PC-9 (cell line): Measurements from ENCODE around the gene FAT1. TPM values are rescaled to one million over a fixed set of nuclear protein-coding genes. Genes with fewer than 3 reads are reported as not detected.
A peak's percentile ranks its signal among the peaks of the same experiment; 100 is the strongest.

Experiments
- BruUV-seq: library from RNA; stranded (reverse); fragments of 400-500 nt; replicated peaks from 2 replicates; lab custom pipeline; 2021; lab: Mats Ljungman, UMichigan
- CTCF ChIA-PET: fragments of 300-600 bp; sonication (Branson Sonifier 250); formaldehyde crosslinking; loops from one replicate; lab custom pipeline; 2022; ENCODE audit warnings: antibody characterized with exemption; lab: Charles Lee
- POLR2A ChIA-PET: fragments of 300-600 bp; sonication (Branson Sonifier 250); formaldehyde crosslinking; loops from one replicate; lab custom pipeline; 2022; ENCODE audit warnings: antibody characterized with exemption; ENCODE audit not compliant: unreplicated experiment; lab: Charles Lee
- DNase-seq, 2 experiments: peaks; one replicate each; pipeline versions ENCODE4 v3.0.0 to v3.0.0-alpha.2; 2015 to 2022; ENCODE audit warnings: mixed read lengths in 1 of 2
- H2AFZ ChIP-seq: fragments of 200-600 bp; sonication (generic); 2 replicates; pipeline ENCODE4 v1.8.1; 2017; ENCODE audit warnings: antibody characterized with exemption
- H3F3A ChIP-seq: fragments of 200-600 bp; sonication (generic); 2 replicates; pipeline ENCODE4 v1.8.1; 2017; ENCODE audit warnings: antibody characterized with exemption, mild to moderate bottlenecking, low read depth; ENCODE audit not compliant: insufficient read depth
- H3K27ac ChIP-seq: fragments of 200-600 bp; sonication (generic); 2 replicates; pipeline ENCODE4 v1.6.1; 2016; ENCODE audit warnings: mixed run types
- H3K27me3 ChIP-seq: fragments of 200-600 bp; sonication (generic); 2 replicates; pipeline ENCODE4 v1.6.1; 2016; ENCODE audit warnings: low read depth, mixed run types; ENCODE audit not compliant: insufficient read depth
- H3K36me3 ChIP-seq: fragments of 200-600 bp; sonication (generic); 2 replicates; pipeline ENCODE4 v1.6.1; 2016; ENCODE audit warnings: low read depth, mixed run types
- H3K4me1 ChIP-seq: fragments of 200-600 bp; sonication (generic); replicated peaks from 2 replicates; pipeline ENCODE4 v1.6.1; 2016; ENCODE audit warnings: mixed run types; ENCODE audit not compliant: insufficient read depth
- H3K4me2 ChIP-seq: fragments of 200-600 bp; sonication (generic); 2 replicates; pipeline ENCODE4 v1.6.1; 2017; ENCODE audit warnings: mixed run types
- H3K4me3 ChIP-seq: fragments of 200-600 bp; sonication (generic); 2 replicates; pipeline ENCODE4 v1.6.1; 2016; ENCODE audit warnings: mixed run types
- H3K79me2 ChIP-seq: fragments of 200-600 bp; sonication (generic); 2 replicates; pipeline ENCODE4 v1.6.1; 2017; ENCODE audit warnings: low read depth, mixed run types
- H3K9me2 ChIP-seq: fragments of 200-600 bp; sonication (generic); 2 replicates; pipeline ENCODE4 v1.8.1; 2017; ENCODE audit warnings: mild to moderate bottlenecking; ENCODE audit not compliant: insufficient read depth
- H3K9me3 ChIP-seq: fragments of 200-600 bp; sonication (generic); 2 replicates; pipeline ENCODE4 v1.8.1; 2016; ENCODE audit warnings: low read depth; ENCODE audit not compliant: insufficient read depth
- H4K20me1 ChIP-seq: fragments of 200-600 bp; sonication (generic); 2 replicates; pipeline ENCODE4 v1.8.1; 2017; ENCODE audit not compliant: insufficient read depth
- EZH2 ChIP-seq: fragments of 200-600 bp; sonication (generic); IDR thresholded peaks from 2 replicates; pipeline ENCODE4 v1.8.0; 2017; ENCODE audit warnings: antibody characterized with exemption, low read depth
- intact Hi-C: fragments of 100-400 bp; cut with micrococcal nuclease; formaldehyde crosslinking; loops from one replicate; pipeline ENCODE4 v1.10.0; 2022; ENCODE audit not compliant: unreplicated experiment
- total RNA-seq: library from RNA; stranded (reverse); gene quantifications from 2 replicates; pipeline ENCODE4 v1.2.3, GENCODE V29; 2021
- TF ChIP-seq, protein P1 (sequence below): fragments of 200-600 bp; sonication (generic); conservative IDR thresholded peaks from 2 replicates; pipeline ENCODE4 v1.6.1; 2017; ENCODE audit warnings: mixed run types, antibody characterized with exemption, mild to moderate bottlenecking, moderate library complexity

FAT1 gene
- total RNA-seq, 1 experiment from 2014 or later = 73.2 TPM

GRCh38 chr4:186727169-186727976, 3.7 kb upstream of the FAT1 start:
- intact Hi-C loops = loop anchor here (1.0 to 10.0 kb wide), 10 partner anchors 37 to 875 kb away; no protein-coding TSS in a partner anchor
- BruUV-seq = no TSS peak
- H3K27me3 ChIP-seq = no peaks in the 10 kb centered on the region
- H3K9me3 ChIP-seq = no peaks in the 10 kb centered on the region
- peaks cover 14% of the 10 kb centered on the region for H3K79me2 ChIP-seq
- H3K9me2 ChIP-seq = no peaks in the 10 kb centered on the region
- peak overlapping the region; percentile 98 for H3K4me3 ChIP-seq
- peaks cover 36% of the 10 kb centered on the region for H3K4me1 ChIP-seq
- no peaks in the 10 kb centered on the region for H3K36me3 ChIP-seq
- POLR2A ChIA-PET = interaction anchor here (0.6 kb wide), 1 partner anchor 512 kb away, joined by 13 read pairs; no protein-coding TSS in a partner anchor
- peak overlapping the region; percentile 98 for H2AFZ ChIP-seq
- no peak for TF ChIP-seq EZH2
- TF ChIP-seq, protein P1, sequence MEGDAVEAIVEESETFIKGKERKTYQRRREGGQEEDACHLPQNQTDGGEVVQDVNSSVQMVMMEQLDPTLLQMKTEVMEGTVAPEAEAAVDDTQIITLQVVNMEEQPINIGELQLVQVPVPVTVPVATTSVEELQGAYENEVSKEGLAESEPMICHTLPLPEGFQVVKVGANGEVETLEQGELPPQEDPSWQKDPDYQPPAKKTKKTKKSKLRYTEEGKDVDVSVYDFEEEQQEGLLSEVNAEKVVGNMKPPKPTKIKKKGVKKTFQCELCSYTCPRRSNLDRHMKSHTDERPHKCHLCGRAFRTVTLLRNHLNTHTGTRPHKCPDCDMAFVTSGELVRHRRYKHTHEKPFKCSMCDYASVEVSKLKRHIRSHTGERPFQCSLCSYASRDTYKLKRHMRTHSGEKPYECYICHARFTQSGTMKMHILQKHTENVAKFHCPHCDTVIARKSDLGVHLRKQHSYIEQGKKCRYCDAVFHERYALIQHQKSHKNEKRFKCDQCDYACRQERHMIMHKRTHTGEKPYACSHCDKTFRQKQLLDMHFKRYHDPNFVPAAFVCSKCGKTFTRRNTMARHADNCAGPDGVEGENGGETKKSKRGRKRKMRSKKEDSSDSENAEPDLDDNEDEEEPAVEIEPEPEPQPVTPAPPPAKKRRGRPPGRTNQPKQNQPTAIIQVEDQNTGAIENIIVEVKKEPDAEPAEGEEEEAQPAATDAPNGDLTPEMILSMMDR = no peak
- H3K4me2 ChIP-seq = peak overlapping the region; percentile 93
- DNase-seq = no peak
- CTCF ChIA-PET = no interaction called here
- peak overlapping the region; percentile 77; the same call in 1 of the 2 replicates for H3K27ac ChIP-seq
- H4K20me1 ChIP-seq = no peaks in the 10 kb centered on the region
- peaks cover 15% of the 10 kb centered on the region; the same call in 1 of the 2 replicates for H3F3A ChIP-seq

- Histone ChIP-seq H3K27ac (peak overlapping the region; percentile 77), H2AFZ (peak overlapping the region; percentile 98)
- POLR2A ChIA-PET = no interaction called here
These were observed 2.9 kb upstream of the FAT1 start for GRCh38 chr4:186726426-186727168.

More at GRCh38 chr4:186726426-186727168, 2.9 kb upstream of the FAT1 start:
- Histone ChIP-seq H3K9me2 (no peaks in the 10 kb centered on the region), H3K9me3 (no peaks in the 10 kb centered on the region), H3K4me2 (peak overlapping the region; percentile 93), H3K4me1 (peaks cover 40% of the 10 kb centered on the region), H3F3A (peaks cover 15% of the 10 kb centered on the region; the same call in 1 of the 2 replicates), H3K27me3 (no peaks in the 10 kb centered on the region), H3K4me3 (peak overlapping the region; percentile 98), H4K20me1 (no peaks in the 10 kb centered on the region), H3K36me3 (no peaks in the 10 kb centered on the region), H3K79me2 (peaks cover 22% of the 10 kb centered on the region)
- intact Hi-C loops = loop anchor here (1.0 to 10.0 kb wide), 11 partner anchors 38 to 876 kb away; no protein-coding TSS in a partner anchor
- BruUV-seq = TSS peak; percentile 45
- DNase-seq = peak; percentile 56 to 80
- CTCF ChIA-PET = no interaction called here
- TF ChIP-seq, protein P1 = no peak; the same call in 1 of the 2 replicates
- TF ChIP-seq EZH2 = no peak
